ENCODE data around the gene RPL39L.

- TF ChIP-seq CREM (IDR thresholded peaks at IDR 0.05; ENCODE audit: low read depth) = no peak
- TF ChIP-seq EP300 (IDR thresholded peaks at IDR 0.05; ENCODE audit: borderline replicate concordance in 1 of 2, control insufficient read depth in 1 of 2, low read depth in 2 of 2, low read length in 2 of 2) = no peak
- no peak for TF ChIP-seq BCLAF1 (IDR thresholded peaks at IDR 0.05)
- TF ChIP-seq ZBTB33 (IDR thresholded peaks at IDR 0.05) = no peak
- TF ChIP-seq, protein P1, sequence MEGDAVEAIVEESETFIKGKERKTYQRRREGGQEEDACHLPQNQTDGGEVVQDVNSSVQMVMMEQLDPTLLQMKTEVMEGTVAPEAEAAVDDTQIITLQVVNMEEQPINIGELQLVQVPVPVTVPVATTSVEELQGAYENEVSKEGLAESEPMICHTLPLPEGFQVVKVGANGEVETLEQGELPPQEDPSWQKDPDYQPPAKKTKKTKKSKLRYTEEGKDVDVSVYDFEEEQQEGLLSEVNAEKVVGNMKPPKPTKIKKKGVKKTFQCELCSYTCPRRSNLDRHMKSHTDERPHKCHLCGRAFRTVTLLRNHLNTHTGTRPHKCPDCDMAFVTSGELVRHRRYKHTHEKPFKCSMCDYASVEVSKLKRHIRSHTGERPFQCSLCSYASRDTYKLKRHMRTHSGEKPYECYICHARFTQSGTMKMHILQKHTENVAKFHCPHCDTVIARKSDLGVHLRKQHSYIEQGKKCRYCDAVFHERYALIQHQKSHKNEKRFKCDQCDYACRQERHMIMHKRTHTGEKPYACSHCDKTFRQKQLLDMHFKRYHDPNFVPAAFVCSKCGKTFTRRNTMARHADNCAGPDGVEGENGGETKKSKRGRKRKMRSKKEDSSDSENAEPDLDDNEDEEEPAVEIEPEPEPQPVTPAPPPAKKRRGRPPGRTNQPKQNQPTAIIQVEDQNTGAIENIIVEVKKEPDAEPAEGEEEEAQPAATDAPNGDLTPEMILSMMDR (IDR thresholded peaks at IDR 0.05 in 2 of 3, conservative IDR thresholded peaks at IDR 0.05 in 1 of 3; ENCODE audit: control insufficient read depth in 2 of 3, extremely low read depth in 1 of 3, insufficient read depth in 1 of 3, low read depth in 3 of 3, low read length in 3 of 3) = no peak
- TF ChIP-seq ZSCAN29 (IDR thresholded peaks at IDR 0.05) = no peak
- TF ChIP-seq ATF2 (IDR thresholded peaks at IDR 0.05; ENCODE audit: low read length) = no peak
- TF ChIP-seq MTA3 (IDR thresholded peaks at IDR 0.05; ENCODE audit: borderline replicate concordance, low read length) = no peak
- TF ChIP-seq PAX5 (IDR thresholded peaks at IDR 0.05; ENCODE audit: borderline replicate concordance, low read depth, low read length) = no peak
- TF ChIP-seq RFX5 (IDR thresholded peaks at IDR 0.05; ENCODE audit: low read depth, low read length) = no peak
Observed at GRCh38 chr3:187084126-187084525, 55.2 kb downstream of the RPL39L start.

Measured in GM12878 (cell line).